Coronary artery (tissue), 2 donors: ENCODE data around the gene NECAB3.

Experiments used
- DNase-seq: peaks from one replicate; pipeline ENCODE4 v3.0.0-alpha.2; 2017; ENCODE audit warnings: low spot score
- H3K27ac ChIP-seq, 2 donors: fragments of 200-600 bp; sonication (generic); one replicate each; pipeline ENCODE4 v1.5.1; 2016 to 2019
- H3K4me3 ChIP-seq: fragments of 200-600 bp; sonication (generic); 2 replicates; pipeline ENCODE4 v1.5.1; 2016; ENCODE audit warnings: mild to moderate bottlenecking, moderate library complexity
- CTCF ChIP-seq: fragments of 200-600 bp; sonication (generic); IDR thresholded peaks from one replicate; pipeline ENCODE4 v1.5.1; 2019; ENCODE audit warnings: antibody characterized with exemption

Gene NECAB3

GRCh38 chr20:33667245-33667675 is 7.0 kb downstream of the NECAB3 start:
- TF ChIP-seq CTCF, result no peak
- peak overlapping the region; percentile 84 for H3K4me3 ChIP-seq
- peak overlapping the region; percentile 93 for H3K27ac ChIP-seq
- no peak for DNase-seq

- Histone ChIP-seq H3K27ac (peak within 1 kb of the TSS; percentile 93), H3K4me3 (peak within 1 kb of the TSS; percentile 84)
- TF ChIP-seq CTCF, result no peak
- peak; percentile 99 for DNase-seq
Measured at GRCh38 chr20:33666293-33667244, 7.7 kb downstream of the NECAB3 start, which contains the start of gene ACTL10. TSS of gene ACTL10 (plus strand) at chr20:33666943. CDS start at chr20:33667498, 555 bp downstream.

- DNase-seq, result no peak
- Histone ChIP-seq H3K4me3 (no peak overlapping the region), H3K27ac (peak overlapping the region; percentile 88 to 95)
- TF ChIP-seq CTCF, result no peak
Measured at GRCh38 chr20:33664762-33665144, 9.5 kb downstream of the NECAB3 start.

DNA sequence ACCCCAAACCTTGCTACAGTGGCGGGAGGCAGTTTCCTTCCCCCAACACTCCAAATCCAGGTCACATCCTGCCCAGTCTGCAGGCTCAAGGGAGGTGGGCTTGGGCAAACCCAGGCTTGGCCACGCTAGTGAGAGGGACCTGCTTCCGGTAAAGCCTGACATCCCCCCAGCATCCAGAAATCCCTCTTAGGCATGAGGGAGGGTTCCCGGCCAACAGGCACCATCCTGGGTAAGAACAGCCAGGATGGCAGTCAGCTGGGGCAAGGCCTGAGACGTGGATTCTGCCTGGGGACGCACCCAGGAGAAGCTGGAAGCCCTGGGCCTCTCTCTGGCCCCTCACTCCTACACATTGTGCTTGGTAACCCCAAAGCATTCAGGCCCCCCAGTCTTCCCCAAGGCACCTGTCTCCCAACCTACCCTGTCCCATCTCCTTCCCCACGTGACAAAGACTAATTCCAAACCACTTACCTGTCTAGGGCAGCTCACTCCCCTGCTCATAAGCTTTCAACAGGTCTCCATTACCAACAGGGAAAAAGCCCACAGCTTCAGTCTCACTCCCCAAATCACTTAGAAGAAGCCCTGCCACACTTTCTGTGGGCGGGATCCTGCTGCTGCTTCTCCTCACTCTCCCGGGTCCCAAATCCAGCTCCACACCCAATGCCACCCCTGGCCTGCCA is 10.0 kb downstream of the NECAB3 start:
- no peak for TF ChIP-seq CTCF
- peak overlapping the region; percentile 88 to 95 for H3K27ac ChIP-seq
- no peak for DNase-seq
- peak overlapping the region; percentile 81 for H3K4me3 ChIP-seq

GRCh38 chr20:33663161-33664084 is 10.8 kb downstream of the NECAB3 start:
- no peak for DNase-seq
- TF ChIP-seq CTCF, result no peak
- peak overlapping the region; percentile 88 to 95 for H3K27ac ChIP-seq
- peak overlapping the region; percentile 81 for H3K4me3 ChIP-seq

- peak within 1 kb of the TSS; percentile 81 for H3K4me3 ChIP-seq
- H3K27ac ChIP-seq, result peak within 1 kb of the TSS; percentile 88 to 95
- no peak for DNase-seq
- no peak for TF ChIP-seq CTCF
Measured at GRCh38 chr20:33662172-33662571, 12.1 kb downstream of the NECAB3 start, which contains the start of gene C20orf144. TSS of gene C20orf144 (plus strand) at chr20:33662327. CDS start at chr20:33662346, 19 bp downstream.
